GM21381 (cell line): ENCODE results near the gene BCAS3.

Source experiments
- ATAC-seq: cut with Tn5 transposase; IDR thresholded peaks from one replicate; pipeline ENCODE4 v1.9.1; 2021; ENCODE audit warnings: mild to moderate bottlenecking, moderate library complexity; ENCODE audit not compliant: unreplicated experiment

The BCAS3 gene

GRCh38 chr17:61177351-61177750 lies 499.7 kb downstream of the BCAS3 start:
- no peak for ATAC-seq

- ATAC-seq = no peak
These were observed 500.6 kb downstream of the BCAS3 start for GRCh38 chr17:61178284-61178683.

GRCh38 chr17:61179380-61179806 lies 501.7 kb downstream of the BCAS3 start:
- ATAC-seq = no peak

GRCh38 chr17:61183793-61184192 lies 506.1 kb downstream of the BCAS3 start:
- ATAC-seq = no peak

GRCh38 chr17:61185385-61185784 lies 507.7 kb downstream of the BCAS3 start:
- no peak for ATAC-seq

- no peak for ATAC-seq
These were observed 509.4 kb downstream of the BCAS3 start for GRCh38 chr17:61187038-61187437.

- no peak for ATAC-seq
These were observed 510.4 kb downstream of the BCAS3 start for GRCh38 chr17:61188081-61188480.

- ATAC-seq = no peak
These were observed 512.3 kb downstream of the BCAS3 start for GRCh38 chr17:61189968-61190367.

GRCh38 chr17:61196302-61196704 lies 518.7 kb downstream of the BCAS3 start:
- ATAC-seq = no peak

GRCh38 chr17:61196799-61197198 lies 519.1 kb downstream of the BCAS3 start:
- no peak for ATAC-seq

- no peak for ATAC-seq
These were observed 522.0 kb downstream of the BCAS3 start for GRCh38 chr17:61199431-61200338.

GRCh38 chr17:61200339-61200715 lies 522.7 kb downstream of the BCAS3 start:
- ATAC-seq = no peak

GRCh38 chr17:61201211-61201610 lies 523.6 kb downstream of the BCAS3 start:
- ATAC-seq = no peak

- ATAC-seq = no peak
These were observed 524.9 kb downstream of the BCAS3 start for GRCh38 chr17:61202564-61202963.

GRCh38 chr17:61203671-61204131 lies 526.0 kb downstream of the BCAS3 start:
- no peak for ATAC-seq

- ATAC-seq = no peak
These were observed 526.8 kb downstream of the BCAS3 start for GRCh38 chr17:61204456-61204855.

- no peak for ATAC-seq
These were observed 527.8 kb downstream of the BCAS3 start for GRCh38 chr17:61205401-61205800.

- no peak for ATAC-seq
These were observed 528.3 kb downstream of the BCAS3 start for GRCh38 chr17:61205931-61206330.

- no peak for ATAC-seq
These were observed 529.3 kb downstream of the BCAS3 start for GRCh38 chr17:61206922-61207321.

GRCh38 chr17:61208301-61209105 lies 530.9 kb downstream of the BCAS3 start:
- ATAC-seq = no peak

- ATAC-seq = no peak
These were observed 531.4 kb downstream of the BCAS3 start for GRCh38 chr17:61209106-61209439.

- ATAC-seq = no peak
These were observed 531.9 kb downstream of the BCAS3 start for GRCh38 chr17:61209525-61209924.
